Measurements from ENCODE around the gene CCDC186.
A peak's percentile ranks its signal among the peaks of the same experiment; 100 is the strongest.

CCDC186 gene

DNA sequence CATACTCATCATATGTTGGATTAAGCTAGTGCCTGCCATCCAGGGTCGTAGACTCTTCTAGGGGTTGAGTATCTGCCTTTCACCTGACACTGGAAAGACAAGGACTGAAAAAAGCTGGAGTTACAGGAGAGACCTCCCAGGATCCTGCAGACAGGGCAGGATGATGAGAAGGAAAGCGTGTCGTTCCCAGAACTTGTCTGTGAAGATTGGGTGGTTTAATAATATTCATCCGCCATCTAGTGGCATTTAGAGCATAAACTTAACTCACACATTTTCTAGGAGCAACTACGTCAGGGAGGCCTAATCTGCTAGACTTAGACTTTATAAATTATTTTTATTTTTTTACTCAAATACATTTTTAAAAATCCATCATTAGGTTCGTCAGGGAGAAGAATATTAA lies 70.7 kb downstream of the CCDC186 start:
- DNase-seq = peak; percentile 25

DNA sequence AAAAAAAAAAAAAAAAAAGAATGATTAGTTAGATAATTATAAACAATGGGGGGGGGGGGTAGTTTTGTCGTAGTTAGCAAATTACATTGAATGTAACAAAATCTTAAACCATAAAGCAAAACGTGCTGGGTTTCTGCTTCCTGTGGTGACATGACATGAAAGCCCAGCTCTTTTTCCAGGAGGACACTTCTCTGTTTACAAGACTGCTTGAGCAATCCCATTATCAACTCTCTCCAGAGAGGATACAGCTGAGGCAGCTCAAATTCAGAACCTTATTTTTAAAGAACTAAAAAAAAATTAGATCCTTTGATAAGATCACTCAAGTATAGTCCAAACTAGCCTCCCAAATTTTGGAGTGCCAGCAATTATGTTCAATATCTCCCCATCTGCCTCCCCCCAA lies 71.7 kb downstream of the CCDC186 start:
- DNase-seq = no peak

- peak; percentile 17 for DNase-seq
Measured at GRCh38 chr10:114100848-114101741, 72.9 kb downstream of the CCDC186 start.

GRCh38 chr10:114096864-114097263 lies 77.1 kb downstream of the CCDC186 start:
- no peak for DNase-seq

GRCh38 chr10:114095559-114096337 lies 78.3 kb downstream of the CCDC186 start:
- no peak for DNase-seq

GRCh38 chr10:114094795-114095194 lies 79.2 kb downstream of the CCDC186 start:
- no peak for DNase-seq

GRCh38 chr10:114087655-114088054 lies 86.3 kb downstream of the CCDC186 start:
- no peak for DNase-seq

DNA sequence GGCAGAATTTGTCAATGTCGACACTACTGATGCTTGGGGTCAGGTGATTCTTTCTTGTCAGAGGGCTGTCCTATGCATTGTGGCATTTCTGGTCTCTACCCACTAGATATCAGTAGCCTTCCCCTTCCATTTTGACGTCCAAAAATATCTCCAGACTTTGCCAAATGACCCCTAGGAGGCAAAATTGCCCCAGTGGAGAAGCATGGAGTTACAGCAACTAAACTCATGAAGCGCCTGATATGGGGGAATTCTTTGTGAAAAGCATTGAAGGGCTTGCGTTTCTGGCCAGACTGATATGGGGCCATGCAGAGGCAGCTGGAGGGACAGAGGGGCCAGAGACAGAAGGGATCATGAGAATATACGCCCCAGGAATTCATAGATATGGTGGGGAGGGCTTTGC lies 86.7 kb downstream of the CCDC186 start:
- no peak for DNase-seq

- no peak for DNase-seq
Measured at GRCh38 chr10:114084215-114084614, 89.8 kb downstream of the CCDC186 start.

DNA sequence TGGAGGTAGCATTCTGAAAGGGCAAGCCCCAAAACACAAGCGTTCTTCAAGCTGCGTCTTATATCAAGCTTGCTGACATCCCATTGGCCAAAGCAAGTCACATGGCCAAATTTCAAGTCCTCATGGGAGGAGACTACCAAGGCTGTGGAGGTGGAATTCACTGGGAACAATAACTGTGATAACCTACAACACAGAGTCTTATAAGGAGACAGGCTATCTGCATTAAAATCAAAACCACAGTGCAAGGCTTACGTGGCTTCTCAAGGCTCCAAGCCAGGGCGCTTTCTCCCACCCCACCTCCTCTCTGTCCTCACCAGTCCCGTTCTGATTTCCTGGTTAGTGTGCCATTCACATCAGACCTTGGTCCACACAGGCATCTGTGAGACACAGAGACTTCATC lies 91.0 kb downstream of the CCDC186 start:
- no peak for DNase-seq

DNA sequence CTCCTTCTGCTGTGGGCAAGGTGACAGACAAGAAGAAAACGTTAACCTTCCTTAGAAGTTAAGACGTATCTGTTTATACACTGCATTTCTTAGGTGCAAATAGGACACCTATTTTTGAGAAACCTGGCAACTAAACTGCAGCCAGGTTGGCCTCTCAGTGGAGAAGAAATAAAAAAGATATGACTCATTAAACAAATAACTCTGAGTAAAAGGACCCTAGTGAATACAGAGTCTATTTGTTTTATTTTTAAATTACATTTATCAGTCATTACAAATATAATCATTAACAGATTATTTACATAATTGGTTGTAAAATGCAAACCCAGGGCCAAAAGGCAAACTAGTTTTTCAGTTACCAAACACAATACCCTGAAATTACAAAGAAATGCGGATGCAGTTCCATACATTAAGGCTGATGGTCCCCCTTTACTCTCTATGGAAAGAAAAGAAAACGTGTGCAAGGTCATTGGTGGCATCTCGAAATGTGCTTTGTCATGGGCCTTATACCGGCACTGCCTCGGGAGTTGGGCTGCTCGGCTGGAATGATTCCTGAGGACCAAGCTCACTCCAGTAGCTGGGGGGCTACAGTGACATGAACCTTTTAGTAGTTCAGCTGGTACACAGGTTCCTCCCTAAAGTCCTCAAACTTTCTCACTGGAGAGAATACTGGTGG lies 92.0 kb downstream of the CCDC186 start:
- DNase-seq = no peak

GRCh38 chr10:114079421-114079820 lies 94.6 kb downstream of the CCDC186 start:
- no peak for DNase-seq

GRCh38 chr10:114078346-114078745 lies 95.7 kb downstream of the CCDC186 start:
- DNase-seq = no peak

DNA sequence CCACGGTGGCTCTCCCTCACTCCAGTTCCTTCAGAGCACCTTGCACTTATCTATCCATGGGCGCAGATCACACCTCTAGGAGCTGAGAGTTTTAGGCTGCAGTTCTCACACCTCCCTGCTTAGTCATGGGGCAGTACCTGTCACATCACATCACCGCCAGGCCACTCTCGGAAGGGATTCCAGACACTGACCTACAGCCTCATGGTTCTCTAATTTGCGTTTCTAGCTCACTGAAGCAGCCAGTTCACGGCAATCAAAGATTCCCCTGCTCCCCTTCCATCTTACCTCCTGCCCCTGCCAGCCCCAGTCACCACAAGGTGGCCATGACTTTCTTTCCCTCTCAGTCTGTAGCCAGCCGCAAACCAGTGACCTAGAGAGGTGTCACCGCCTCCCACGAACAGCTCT lies 96.2 kb downstream of the CCDC186 start:
- DNase-seq = no peak

GRCh38 chr10:114077347-114077746 lies 96.7 kb downstream of the CCDC186 start:
- DNase-seq = no peak

DNA sequence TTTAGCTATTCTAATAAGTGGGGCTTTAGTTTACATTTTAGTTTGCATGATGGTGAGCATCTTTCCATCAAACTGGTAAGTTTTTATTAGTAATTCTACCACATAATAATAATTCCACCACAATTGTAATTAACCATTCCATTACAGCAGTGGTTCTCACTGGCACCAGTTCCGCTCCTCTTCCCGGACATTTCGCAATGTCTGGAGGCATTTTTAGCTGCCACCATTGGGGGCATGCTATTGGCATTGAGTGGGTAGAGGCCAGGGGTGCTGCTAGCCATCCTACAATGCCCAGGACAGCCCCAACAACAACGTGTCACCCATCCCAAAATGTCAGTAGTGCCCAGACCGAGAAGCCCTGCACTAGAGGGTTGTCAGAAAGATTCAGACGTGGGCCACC lies 98.9 kb downstream of the CCDC186 start:
- no peak for DNase-seq

- no peak for DNase-seq
Measured at GRCh38 chr10:114073395-114074186, 100.4 kb downstream of the CCDC186 start.

DNA sequence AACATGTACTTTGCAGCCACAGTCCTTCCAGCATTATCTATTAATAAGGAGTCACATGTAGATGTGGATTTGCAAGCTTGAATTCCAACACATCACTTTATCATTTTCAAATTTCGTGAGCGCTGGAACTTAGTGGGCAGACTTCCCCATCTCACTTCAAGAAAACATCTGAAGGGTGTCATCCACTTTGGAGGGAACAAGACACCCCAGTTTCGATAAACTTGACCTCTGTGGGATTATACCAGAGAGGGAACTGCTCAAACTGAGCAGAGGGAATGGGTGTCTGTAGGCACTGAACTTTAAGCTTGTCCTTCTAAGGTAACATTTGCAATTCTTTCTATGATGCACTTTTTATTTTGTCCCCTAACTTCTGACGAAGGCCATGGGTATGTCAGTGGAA lies 102.8 kb downstream of the CCDC186 start:
- DNase-seq = no peak

Data from NCI-H2227 treated with DMSO at 0.1 percent for 48 hours (cell line).